ENCODE data around the gene SEMA3B. TPM values are rescaled to one million over a fixed set of nuclear protein-coding genes. Genes with fewer than 3 reads are reported as not detected.

Gene SEMA3B
- total and polyA plus RNA-seq, 2 experiments from 2014 or later: 67.7 to 104 TPM

DNA sequence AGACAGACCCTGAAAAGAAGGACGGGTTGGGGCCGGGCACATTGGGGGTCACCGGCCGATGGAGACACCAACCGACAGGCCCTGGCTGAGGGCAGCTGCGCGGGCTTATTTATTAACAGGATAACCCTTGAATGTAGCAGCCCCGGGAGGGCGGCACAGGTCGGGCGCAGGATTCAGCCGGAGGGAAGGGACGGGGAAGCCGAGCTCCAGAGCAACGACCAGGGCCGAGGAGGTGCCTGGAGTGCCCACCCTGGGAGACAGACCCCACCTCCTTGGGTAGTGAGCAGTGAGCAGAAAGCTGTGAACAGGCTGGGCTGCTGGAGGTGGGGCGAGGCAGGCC lies 7.8 kb downstream of the SEMA3B start:
- Histone ChIP-seq H3K4me1 (ENCODE audit: insufficient read depth) (peaks cover 11% of the 10 kb centered on the region), H3K4me2 (no peak overlapping the region), H3K9me2 (replicated peaks; ENCODE audit: insufficient read depth) (no peaks in the 10 kb centered on the region), H3K4me3 (no peak overlapping the region), H3K27ac (no peak overlapping the region), H3K36me3 (replicated peaks; ENCODE audit: insufficient read depth, low read depth) (no peaks in the 10 kb centered on the region), H3K9me3 (ENCODE audit: low read depth) (no peaks in the 10 kb centered on the region), H3K79me2 (peaks cover 2% of the 10 kb centered on the region), H2AFZ (no peak overlapping the region), H4K20me1 (ENCODE audit: insufficient read depth, poor library complexity, severe bottlenecking) (no peaks in the 10 kb centered on the region), H3K27me3 (peaks cover 10% of the 10 kb centered on the region)
- WGBS (ENCODE audit: low lambda C conversion rate, missing lambda C conversion rate): 93% methylated on average over 17 of the region's 17 CpGs
- no peak for DNase-seq (ENCODE audit: low spot score)
- no peak for TF ChIP-seq EZH2phosphoT487 (IDR thresholded peaks at IDR 0.05; ENCODE audit: low read depth, severe bottlenecking, unreplicated experiment)
- TF ChIP-seq, protein P1, sequence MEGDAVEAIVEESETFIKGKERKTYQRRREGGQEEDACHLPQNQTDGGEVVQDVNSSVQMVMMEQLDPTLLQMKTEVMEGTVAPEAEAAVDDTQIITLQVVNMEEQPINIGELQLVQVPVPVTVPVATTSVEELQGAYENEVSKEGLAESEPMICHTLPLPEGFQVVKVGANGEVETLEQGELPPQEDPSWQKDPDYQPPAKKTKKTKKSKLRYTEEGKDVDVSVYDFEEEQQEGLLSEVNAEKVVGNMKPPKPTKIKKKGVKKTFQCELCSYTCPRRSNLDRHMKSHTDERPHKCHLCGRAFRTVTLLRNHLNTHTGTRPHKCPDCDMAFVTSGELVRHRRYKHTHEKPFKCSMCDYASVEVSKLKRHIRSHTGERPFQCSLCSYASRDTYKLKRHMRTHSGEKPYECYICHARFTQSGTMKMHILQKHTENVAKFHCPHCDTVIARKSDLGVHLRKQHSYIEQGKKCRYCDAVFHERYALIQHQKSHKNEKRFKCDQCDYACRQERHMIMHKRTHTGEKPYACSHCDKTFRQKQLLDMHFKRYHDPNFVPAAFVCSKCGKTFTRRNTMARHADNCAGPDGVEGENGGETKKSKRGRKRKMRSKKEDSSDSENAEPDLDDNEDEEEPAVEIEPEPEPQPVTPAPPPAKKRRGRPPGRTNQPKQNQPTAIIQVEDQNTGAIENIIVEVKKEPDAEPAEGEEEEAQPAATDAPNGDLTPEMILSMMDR (IDR thresholded peaks at IDR 0.05; ENCODE audit: poor library complexity): no peak
- no peak for TF ChIP-seq EZH2 (IDR thresholded peaks at IDR 0.05; ENCODE audit: borderline replicate concordance)

DNA sequence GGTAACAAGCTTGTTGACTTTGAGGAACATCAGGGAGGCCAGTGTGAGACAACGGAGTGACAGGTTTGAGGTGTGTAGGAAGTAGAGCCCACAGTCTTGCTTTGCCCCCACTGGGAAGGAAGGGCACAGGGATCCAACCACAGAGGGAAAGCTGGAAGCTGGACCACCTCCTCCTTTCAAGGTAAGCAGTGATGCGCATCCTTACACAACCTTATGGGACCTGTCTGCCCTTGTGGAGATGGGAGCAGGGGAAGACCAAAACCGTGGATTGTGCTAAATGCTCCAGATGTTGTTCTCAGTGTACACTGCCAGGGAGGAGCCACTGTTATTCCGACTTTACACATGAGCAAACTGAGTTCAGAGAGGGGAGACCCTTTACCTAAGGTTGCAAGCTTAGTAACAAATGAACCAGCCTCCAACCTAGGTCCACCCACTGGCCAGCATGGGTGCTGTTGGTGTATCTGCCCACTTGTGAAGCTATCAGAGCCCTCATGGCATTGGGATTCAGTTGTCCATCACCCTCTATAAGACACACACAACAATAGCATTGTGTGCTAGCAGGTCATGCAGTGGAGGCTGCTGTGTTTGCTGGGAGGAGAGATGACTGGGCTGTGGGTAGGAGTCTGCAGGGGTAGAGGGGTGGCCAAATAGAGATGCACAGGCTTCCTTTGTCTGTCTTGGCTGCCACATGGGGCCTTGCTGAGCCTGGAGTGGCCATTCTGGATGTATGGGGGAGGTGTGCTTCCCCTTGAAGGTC lies 9.4 kb downstream of the SEMA3B start:
- H3K4me3 ChIP-seq: no peak overlapping the region
- H2AFZ ChIP-seq: no peak overlapping the region
- H3K36me3 ChIP-seq (replicated peaks; ENCODE audit: insufficient read depth, low read depth): no peaks in the 10 kb centered on the region
- H3K27ac ChIP-seq: no peak overlapping the region
- TF ChIP-seq, protein P1 (IDR thresholded peaks at IDR 0.05; ENCODE audit: poor library complexity): no peak
- TF ChIP-seq EZH2 (IDR thresholded peaks at IDR 0.05; ENCODE audit: borderline replicate concordance): no peak
- no peak for TF ChIP-seq EZH2phosphoT487 (IDR thresholded peaks at IDR 0.05; ENCODE audit: low read depth, severe bottlenecking, unreplicated experiment)
- DNase-seq (ENCODE audit: low spot score): no peak
- H3K4me1 ChIP-seq (ENCODE audit: insufficient read depth): no peaks in the 10 kb centered on the region
- H3K9me3 ChIP-seq (ENCODE audit: low read depth): no peaks in the 10 kb centered on the region
- H4K20me1 ChIP-seq (ENCODE audit: insufficient read depth, poor library complexity, severe bottlenecking): no peaks in the 10 kb centered on the region
- H3K79me2 ChIP-seq: no peaks in the 10 kb centered on the region
- no peaks in the 10 kb centered on the region for H3K9me2 ChIP-seq (replicated peaks; ENCODE audit: insufficient read depth)
- peaks cover 10% of the 10 kb centered on the region for H3K27me3 ChIP-seq
- H3K4me2 ChIP-seq: no peak overlapping the region
- 83% methylated on average over 4 of the region's 4 CpGs for WGBS (ENCODE audit: low lambda C conversion rate, missing lambda C conversion rate)

DNA sequence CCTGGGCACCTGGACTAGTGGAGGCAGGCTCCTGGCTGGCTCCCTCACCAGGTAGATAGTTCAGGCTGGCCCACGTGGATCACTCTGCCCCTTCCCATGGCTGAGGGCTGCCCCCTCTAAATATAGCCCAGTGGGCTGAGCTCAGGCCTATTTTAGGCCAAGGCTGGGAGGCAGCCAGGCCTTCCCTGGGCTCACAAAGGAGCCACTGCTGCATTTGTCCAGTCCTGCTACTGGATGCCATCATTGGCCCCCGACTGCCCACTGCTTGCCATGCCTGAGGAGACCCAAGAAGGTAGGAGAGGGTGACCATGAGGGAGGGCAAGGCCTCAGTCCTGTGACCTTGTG lies 9.9 kb downstream of the SEMA3B start, which contains the start of gene LSMEM2:
LSMEM2 (plus strand) TSS at position 208 of the 345 bp plus-strand sequence; CDS start at position 235, 27 bp downstream.
- no peak within 1 kb of the TSS for H3K4me2 ChIP-seq
- no peaks in the 10 kb centered on the region for H3K9me2 ChIP-seq (replicated peaks; ENCODE audit: insufficient read depth)
- no peak for DNase-seq (ENCODE audit: low spot score)
- no peaks in the 10 kb centered on the region for H3K4me1 ChIP-seq (ENCODE audit: insufficient read depth)
- no peak within 1 kb of the TSS for H3K27ac ChIP-seq
- no peaks in the 10 kb centered on the region for H3K9me3 ChIP-seq (ENCODE audit: low read depth)
- peaks cover 10% of the 10 kb centered on the region for H3K27me3 ChIP-seq
- H3K79me2 ChIP-seq: no peaks in the 10 kb centered on the region
- H4K20me1 ChIP-seq (ENCODE audit: insufficient read depth, poor library complexity, severe bottlenecking): no peaks in the 10 kb centered on the region
- no peak within 1 kb of the TSS for H2AFZ ChIP-seq
- WGBS (ENCODE audit: low lambda C conversion rate, missing lambda C conversion rate): 90% methylated on average over 2 of the region's 2 CpGs
- no peak within 1 kb of the TSS for H3K4me3 ChIP-seq
- H3K36me3 ChIP-seq (replicated peaks; ENCODE audit: insufficient read depth, low read depth): no peaks in the 10 kb centered on the region
- TF ChIP-seq, protein P1 (IDR thresholded peaks at IDR 0.05; ENCODE audit: poor library complexity): no peak
- TF ChIP-seq EZH2phosphoT487 (IDR thresholded peaks at IDR 0.05; ENCODE audit: low read depth, severe bottlenecking, unreplicated experiment) (no peak), EZH2 (IDR thresholded peaks at IDR 0.05; ENCODE audit: borderline replicate concordance) (no peak)

Measured in hepatocyte (in vitro differentiated cells).